ENCODE data around the gene IRX4.

IRX4 gene

GRCh38 chr5:1833264-1834021 lies 49.3 kb downstream of the IRX4 start:
- H3K4me3 ChIP-seq (ENCODE audit: extremely low read depth, insufficient read depth, low read length, poor library complexity, severe bottlenecking), result no peak overlapping the region
- no peaks in the 10 kb centered on the region for H3K36me3 ChIP-seq (ENCODE audit: control insufficient read depth, insufficient read depth, low read length)
- peaks cover 9% of the 10 kb centered on the region for H3K4me1 ChIP-seq (ENCODE audit: control insufficient read depth, insufficient read depth, low read length, poor library complexity, severe bottlenecking)
- no peaks in the 10 kb centered on the region for H3K9me3 ChIP-seq (ENCODE audit: control insufficient read depth, low read length)
- 88 to 89% methylated on average over 16 of the region's 16 CpGs for WGBS, 2 experiments (ENCODE audit: insufficient coverage in 2 of 2)
- H3K27ac ChIP-seq (ENCODE audit: low read depth, low read length, severe bottlenecking), result no peak overlapping the region

- H3K36me3 ChIP-seq (ENCODE audit: control insufficient read depth, insufficient read depth, low read length), result no peaks in the 10 kb centered on the region
- 89 to 93% methylated on average over 24 to 28 of the region's 28 CpGs for WGBS, 2 experiments (ENCODE audit: insufficient coverage in 2 of 2)
Measured at GRCh38 chr5:1832511-1833250, 50.0 kb downstream of the IRX4 start.

GRCh38 chr5:1831677-1832313 lies 50.9 kb downstream of the IRX4 start:
- H3K9me3 ChIP-seq (ENCODE audit: control insufficient read depth, low read length), result no peaks in the 10 kb centered on the region
- H3K4me1 ChIP-seq (ENCODE audit: control insufficient read depth, insufficient read depth, low read length, poor library complexity, severe bottlenecking), result peaks cover 9% of the 10 kb centered on the region
- peaks cover 5% of the 10 kb centered on the region for H3K36me3 ChIP-seq (ENCODE audit: control insufficient read depth, insufficient read depth, low read length)
- H3K4me3 ChIP-seq (ENCODE audit: extremely low read depth, insufficient read depth, low read length, poor library complexity, severe bottlenecking), result no peak overlapping the region
- H3K27ac ChIP-seq (ENCODE audit: low read depth, low read length, severe bottlenecking), result no peak overlapping the region
- WGBS, 2 experiments (ENCODE audit: insufficient coverage in 2 of 2), result 44 to 53% methylated on average over 11 of the region's 14 CpGs

More at GRCh38 chr5:1832511-1833250, 50.0 kb downstream of the IRX4 start:
- Histone ChIP-seq H3K9me3 (ENCODE audit: control insufficient read depth, low read length) (no peaks in the 10 kb centered on the region), H3K4me3 (ENCODE audit: extremely low read depth, insufficient read depth, low read length, poor library complexity, severe bottlenecking) (no peak overlapping the region), H3K4me1 (ENCODE audit: control insufficient read depth, insufficient read depth, low read length, poor library complexity, severe bottlenecking) (peaks cover 9% of the 10 kb centered on the region), H3K27ac (ENCODE audit: low read depth, low read length, severe bottlenecking) (no peak overlapping the region)

GRCh38 chr5:1831257-1831656 lies 51.5 kb downstream of the IRX4 start:
- no peak overlapping the region for H3K4me3 ChIP-seq (ENCODE audit: extremely low read depth, insufficient read depth, low read length, poor library complexity, severe bottlenecking)
- H3K9me3 ChIP-seq (ENCODE audit: control insufficient read depth, low read length), result no peaks in the 10 kb centered on the region
- H3K36me3 ChIP-seq (ENCODE audit: control insufficient read depth, insufficient read depth, low read length), result peaks cover 9% of the 10 kb centered on the region
- 90 to 94% methylated on average over 3 to 8 of the region's 11 CpGs for WGBS, 2 experiments (ENCODE audit: insufficient coverage in 2 of 2)
- peaks cover 9% of the 10 kb centered on the region for H3K4me1 ChIP-seq (ENCODE audit: control insufficient read depth, insufficient read depth, low read length, poor library complexity, severe bottlenecking)
- H3K27ac ChIP-seq (ENCODE audit: low read depth, low read length, severe bottlenecking), result no peak overlapping the region

GRCh38 chr5:1830571-1831228 lies 52.0 kb downstream of the IRX4 start:
- 81 to 86% methylated on average over 16 of the region's 17 CpGs for WGBS, 2 experiments (ENCODE audit: insufficient coverage in 2 of 2)
- peaks cover 11% of the 10 kb centered on the region for H3K36me3 ChIP-seq (ENCODE audit: control insufficient read depth, insufficient read depth, low read length)
- H3K9me3 ChIP-seq (ENCODE audit: control insufficient read depth, low read length), result no peaks in the 10 kb centered on the region
- H3K4me1 ChIP-seq (ENCODE audit: control insufficient read depth, insufficient read depth, low read length, poor library complexity, severe bottlenecking), result peaks cover 9% of the 10 kb centered on the region
- no peak overlapping the region for H3K27ac ChIP-seq (ENCODE audit: low read depth, low read length, severe bottlenecking)
- H3K4me3 ChIP-seq (ENCODE audit: extremely low read depth, insufficient read depth, low read length, poor library complexity, severe bottlenecking), result no peak overlapping the region

GRCh38 chr5:1827886-1828397 lies 54.8 kb downstream of the IRX4 start:
- H3K36me3 ChIP-seq (ENCODE audit: control insufficient read depth, insufficient read depth, low read length), result peaks cover 25% of the 10 kb centered on the region
- H3K4me1 ChIP-seq (ENCODE audit: control insufficient read depth, insufficient read depth, low read length, poor library complexity, severe bottlenecking), result peaks cover 9% of the 10 kb centered on the region
- 87 to 95% methylated on average over 25 to 29 of the region's 39 CpGs for WGBS, 2 experiments (ENCODE audit: insufficient coverage in 2 of 2)
- no peaks in the 10 kb centered on the region for H3K9me3 ChIP-seq (ENCODE audit: control insufficient read depth, low read length)
- no peak overlapping the region for H3K27ac ChIP-seq (ENCODE audit: low read depth, low read length, severe bottlenecking)
- no peak overlapping the region for H3K4me3 ChIP-seq (ENCODE audit: extremely low read depth, insufficient read depth, low read length, poor library complexity, severe bottlenecking)
